Kidney epithelial cell (primary cell): ENCODE results near the gene SLC7A11. TPM values are rescaled to one million over a fixed set of nuclear protein-coding genes. Genes with fewer than 3 reads are reported as not detected.

Experiments used
- DNase-seq: peaks from one replicate; pipeline ENCODE4 v3.0.0-alpha.2; 2010; ENCODE audit warnings: low read depth
- H3K27me3 ChIP-seq: 2 replicates; pipeline ENCODE4 v1.6.0; 2011; ENCODE audit warnings: low read length; ENCODE audit not compliant: control insufficient read depth, insufficient read depth
- H3K36me3 ChIP-seq: 2 replicates; pipeline ENCODE4 v1.5.1; 2011; ENCODE audit warnings: low read length; ENCODE audit not compliant: control insufficient read depth, insufficient read depth
- H3K4me3 ChIP-seq: 2 replicates; pipeline ENCODE4 v1.5.1; 2011; ENCODE audit warnings: low read depth, mild to moderate bottlenecking, control low read depth, low read length
- CTCF ChIP-seq: IDR thresholded peaks from 2 replicates; pipeline ENCODE4 v1.5.1; 2011; ENCODE audit warnings: mild to moderate bottlenecking, moderate library complexity, low read length, control low read depth, inconsistent platforms; ENCODE audit not compliant: insufficient read depth, poor library complexity, severe bottlenecking
- total RNA-seq: library from RNA; depleted of rRNA; stranded (reverse); fragments of >200 nt; gene quantifications from 2 replicates; pipeline ENCODE4 v1.2.3, GENCODE V29; 2015

The SLC7A11 gene
- total RNA-seq, 1 donor from 2014 or later: 31.7 TPM

DNA sequence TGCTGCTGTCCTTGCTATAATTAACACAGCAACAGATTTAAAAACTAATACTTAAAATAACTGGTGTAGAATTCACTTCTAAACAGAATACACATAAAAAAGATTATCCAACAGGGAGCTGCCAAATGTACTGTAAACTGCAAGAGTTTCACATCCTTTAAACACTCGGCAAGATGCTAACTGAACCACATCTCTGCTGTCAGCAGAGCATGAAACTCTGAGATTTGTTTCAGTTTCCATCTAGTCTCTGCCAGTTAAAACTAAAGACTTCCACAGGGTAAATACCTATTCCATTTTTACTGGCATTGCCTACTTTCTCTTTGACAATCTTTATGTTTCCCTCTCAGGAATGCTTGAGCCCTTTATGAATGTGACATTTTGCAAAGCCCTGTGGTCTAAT, 127.7 kb downstream of the SLC7A11 start:
- H3K4me3 ChIP-seq: no peak overlapping the region

More for the DNA sequence above, 127.7 kb downstream of the SLC7A11 start:
- no peaks in the 10 kb centered on the region for H3K36me3 ChIP-seq
- TF ChIP-seq CTCF: no peak
- no peak for DNase-seq
- no peaks in the 10 kb centered on the region for H3K27me3 ChIP-seq
